NCI-H510A treated with DMSO at 0.1 percent for 48 hours (cell line): ENCODE results near the gene RNF25.

ENCODE experiments used
- DNase-seq: peaks from one replicate; lab custom pipeline; 2025; lab: John Stamatoyannopoulos, UW

RNF25 gene

DNA sequence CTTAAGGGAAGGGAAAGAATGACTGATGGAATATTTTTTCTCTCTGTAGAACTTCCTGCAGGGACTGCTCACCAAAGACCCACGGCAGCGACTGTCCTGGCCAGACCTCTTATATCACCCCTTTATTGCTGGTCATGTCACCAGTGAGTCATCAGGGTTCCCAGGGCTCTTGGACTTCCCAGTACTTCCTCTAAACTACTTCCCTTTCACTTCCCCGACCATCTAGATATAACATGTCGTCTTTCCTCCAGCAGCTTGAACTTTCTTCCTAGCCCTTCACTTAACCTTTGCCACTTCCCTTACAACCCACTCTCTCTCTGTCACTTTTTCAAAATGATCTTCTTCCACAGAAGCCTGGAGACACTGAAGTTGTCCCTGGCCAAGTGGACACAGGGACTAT is 7.3 kb upstream of the RNF25 start:
- DNase-seq, result no peak

DNA sequence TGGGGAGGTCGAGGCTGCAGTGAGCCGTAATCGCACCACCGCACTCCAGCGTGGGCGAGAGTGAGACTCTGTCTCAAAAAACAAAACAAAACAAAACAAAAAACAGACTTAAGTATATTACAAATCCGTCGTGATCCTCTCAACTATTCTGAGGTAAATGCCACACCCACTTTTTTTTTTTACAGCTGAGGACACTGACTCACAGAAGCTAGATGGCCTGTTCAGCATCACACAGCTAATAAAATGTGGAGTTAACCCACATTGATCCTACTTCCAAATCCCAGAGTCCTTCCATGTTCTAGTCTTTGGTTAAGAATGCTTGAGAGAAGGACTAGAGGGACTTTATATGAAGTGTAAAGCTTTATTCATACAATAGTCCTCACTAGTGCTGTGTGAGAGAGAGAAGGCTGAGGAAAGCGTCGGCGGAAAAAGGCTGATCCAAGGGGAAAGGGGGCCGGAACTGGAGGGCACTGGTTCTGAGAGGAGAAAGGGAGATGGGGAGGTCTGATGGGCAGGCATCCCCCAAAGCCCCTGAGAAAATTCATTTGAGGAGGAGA is 627 bp downstream of the RNF25 start:
- no peak for DNase-seq

DNA sequence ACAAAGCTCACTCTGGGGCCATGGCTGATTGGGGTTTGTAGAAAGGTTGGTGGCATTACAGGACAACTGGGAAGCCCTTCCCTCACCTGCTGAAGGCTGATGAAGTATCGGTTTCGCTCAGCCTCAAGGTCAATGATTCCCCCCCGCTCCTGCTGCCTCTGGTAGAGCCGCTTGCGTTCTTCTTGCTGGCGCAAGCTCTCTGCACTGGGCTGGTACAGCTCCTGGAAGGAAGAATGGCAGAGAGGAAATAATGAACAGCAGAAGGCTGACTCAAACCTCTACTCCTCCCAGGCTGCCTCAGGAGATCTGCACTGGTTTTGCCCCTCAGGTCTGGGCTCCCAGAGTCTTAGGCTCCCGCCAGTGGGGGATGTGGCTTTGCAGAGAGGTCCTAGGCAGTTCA is 7.1 kb downstream of the RNF25 start:
- DNase-seq, result no peak

DNA sequence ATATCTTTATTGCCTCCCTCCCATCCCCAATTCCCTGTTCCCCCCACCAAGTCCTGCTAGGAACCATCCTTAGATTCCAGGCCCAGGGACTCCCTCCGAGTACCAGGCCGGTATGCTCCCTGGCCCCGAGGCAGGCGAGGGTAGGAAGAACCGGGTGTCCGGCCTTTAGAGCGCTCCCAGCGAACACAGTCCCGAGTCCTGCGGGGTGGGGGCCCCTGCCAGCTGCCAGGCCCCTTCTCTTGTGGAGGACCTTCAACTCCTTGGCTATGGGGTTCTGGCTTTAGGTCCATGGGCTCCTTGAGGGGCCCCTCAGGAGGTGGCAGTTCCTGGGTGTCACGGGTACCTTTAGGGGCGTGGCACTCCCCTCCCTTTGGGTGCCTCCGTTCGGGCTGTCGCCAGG is 7.9 kb downstream of the RNF25 start:
- DNase-seq, result no peak

DNA sequence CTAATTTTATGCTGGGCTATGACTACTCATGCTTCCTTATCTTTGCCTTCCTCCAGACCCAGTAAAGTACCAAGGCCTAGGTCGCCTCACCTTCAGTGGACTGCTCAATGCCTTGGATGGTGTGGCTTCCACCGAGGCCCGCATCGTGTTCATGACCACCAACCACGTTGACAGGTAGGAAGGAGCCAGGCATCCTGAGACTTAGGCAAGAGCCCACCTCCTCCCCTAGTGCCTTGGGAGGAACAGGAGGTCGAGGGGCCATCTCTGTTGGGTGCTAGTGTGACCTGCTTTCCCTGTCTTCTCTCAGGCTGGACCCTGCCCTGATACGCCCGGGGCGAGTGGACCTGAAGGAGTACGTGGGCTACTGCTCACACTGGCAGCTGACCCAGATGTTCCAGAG is 9.0 kb downstream of the RNF25 start:
- DNase-seq, result no peak

DNA sequence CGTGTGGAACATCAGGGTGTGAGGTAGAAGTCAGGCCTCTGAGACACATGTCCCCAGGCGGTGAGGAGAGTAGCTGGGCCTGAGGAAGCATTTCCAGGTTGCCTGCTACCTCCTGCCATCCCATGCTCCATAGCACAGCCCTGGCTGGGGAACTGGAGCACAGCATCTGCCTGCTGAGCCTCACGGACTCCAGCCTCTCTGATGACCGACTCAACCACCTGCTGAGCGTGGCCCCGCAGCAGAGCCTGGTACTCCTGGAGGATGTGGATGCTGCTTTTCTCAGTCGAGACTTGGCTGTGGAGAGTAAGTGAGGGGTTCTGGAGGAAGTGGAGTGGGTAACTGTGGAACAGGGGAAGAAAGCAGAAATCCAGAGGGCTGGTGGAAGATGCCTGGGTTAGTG is 9.4 kb downstream of the RNF25 start:
- no peak for DNase-seq

DNA sequence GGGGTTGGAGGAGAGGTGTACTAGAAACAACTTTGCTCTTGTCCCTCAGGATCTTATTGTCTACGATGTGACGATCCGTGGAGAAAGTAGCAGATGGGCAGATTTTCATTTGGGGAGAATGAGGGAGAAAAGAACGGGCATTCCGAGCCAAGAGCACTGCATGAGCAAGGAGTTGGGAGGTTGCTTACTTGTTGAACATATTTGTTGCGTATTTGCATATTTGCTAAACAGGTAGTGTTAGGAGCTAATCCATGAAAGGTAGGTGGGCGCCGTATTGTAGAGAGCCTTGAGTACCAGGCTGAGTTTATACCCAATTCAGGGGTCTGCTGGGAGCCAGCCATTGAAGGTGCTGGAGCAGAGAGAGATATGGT is 11.8 kb downstream of the RNF25 start:
- DNase-seq, result no peak

DNA sequence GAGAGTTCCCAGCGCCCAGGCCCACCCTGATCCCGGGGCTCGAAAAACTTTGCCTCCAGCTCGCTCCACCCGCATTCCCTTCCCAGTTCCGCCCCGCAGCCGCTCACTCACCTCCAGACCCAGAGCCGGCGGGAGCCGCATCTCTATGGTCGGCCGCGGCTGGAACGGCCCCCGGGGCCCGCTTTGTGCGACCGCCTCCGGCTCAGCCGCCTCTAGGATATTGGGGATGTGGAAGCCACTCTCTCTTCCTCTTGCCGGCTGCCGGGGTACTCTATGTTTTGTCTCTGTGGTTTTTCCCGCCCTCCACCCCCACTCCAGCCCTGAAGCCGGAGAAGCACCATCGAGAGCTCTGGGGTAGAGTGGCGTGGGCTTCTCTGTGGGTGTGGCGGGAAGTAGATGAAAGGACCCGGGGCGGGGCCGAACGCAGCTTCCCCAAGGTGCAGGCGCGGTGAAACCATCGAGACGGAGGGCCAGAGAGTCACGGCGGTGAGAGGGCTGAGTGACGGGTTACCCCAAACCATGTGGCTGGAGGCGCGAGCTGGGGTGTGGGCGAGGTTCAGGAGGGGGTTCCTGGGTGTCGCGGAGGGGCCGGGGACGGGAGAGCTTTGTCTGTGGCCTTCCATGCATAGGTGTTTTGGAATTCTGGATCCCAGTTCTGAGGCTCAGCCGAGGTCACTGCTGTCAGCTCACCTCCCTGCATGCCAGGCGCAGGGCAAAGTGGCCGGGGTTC is 12.4 kb downstream of the RNF25 start, which contains the start of the genes BCS1L and ZNF142:
TSS of gene BCS1L (plus strand) at position 426 of the 730 bp plus-strand sequence. CDS start 1,305 bp downstream, outside the sequence.
TSS of gene ZNF142 (minus strand) at position 366 of the 730 bp plus-strand sequence. CDS start 3,194 bp downstream, outside the sequence.
- peak; percentile 87 for DNase-seq

DNA sequence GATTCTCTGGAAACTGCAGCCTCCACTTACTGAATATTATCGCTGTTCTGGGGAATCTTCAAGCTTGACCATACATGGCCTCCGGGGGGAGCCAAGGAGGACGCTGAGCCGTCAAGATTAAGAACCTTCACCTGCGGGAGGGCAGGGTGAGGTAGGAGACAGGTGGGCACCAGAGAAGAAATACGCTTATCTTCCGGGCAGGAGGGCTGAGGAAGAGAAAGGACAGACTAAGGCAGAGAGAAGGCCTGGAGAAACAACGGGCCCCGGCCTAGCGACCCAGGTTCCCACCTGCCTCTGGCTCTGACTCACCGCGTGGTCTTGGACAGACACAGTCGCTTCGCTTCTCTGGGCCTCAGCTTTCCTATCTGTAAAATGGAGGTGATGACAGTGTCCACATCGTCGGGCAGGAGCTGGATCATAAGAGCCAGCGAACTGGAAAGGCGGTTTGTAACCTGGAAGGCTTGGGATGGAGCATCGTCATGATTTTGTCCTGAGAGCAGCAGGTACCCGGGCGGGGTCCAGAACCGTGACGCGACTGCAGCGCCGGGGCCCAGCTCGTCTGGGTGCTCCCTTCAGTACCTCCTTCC is 13.0 kb downstream of the RNF25 start:
- DNase-seq, result peak; percentile 64

DNA sequence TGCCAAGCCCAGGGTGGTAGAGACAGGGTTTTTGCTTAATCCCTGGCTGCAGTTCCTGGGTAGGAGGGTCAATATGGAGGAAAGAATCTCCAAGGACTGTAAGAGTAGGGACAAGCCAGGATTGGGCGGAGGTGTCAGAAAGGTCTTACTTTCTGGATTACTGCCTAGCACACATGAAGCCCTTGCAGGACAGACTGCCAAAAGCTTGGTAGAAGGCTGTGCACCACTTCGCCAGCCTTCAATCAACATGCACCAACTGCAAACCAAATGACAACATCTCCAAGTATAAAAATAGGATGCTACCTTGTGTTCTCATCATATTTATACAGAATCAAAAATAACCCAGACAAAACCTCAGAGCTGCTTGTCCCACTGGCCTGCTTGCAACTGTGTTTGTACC is 16.1 kb downstream of the RNF25 start:
- DNase-seq, result no peak

DNA sequence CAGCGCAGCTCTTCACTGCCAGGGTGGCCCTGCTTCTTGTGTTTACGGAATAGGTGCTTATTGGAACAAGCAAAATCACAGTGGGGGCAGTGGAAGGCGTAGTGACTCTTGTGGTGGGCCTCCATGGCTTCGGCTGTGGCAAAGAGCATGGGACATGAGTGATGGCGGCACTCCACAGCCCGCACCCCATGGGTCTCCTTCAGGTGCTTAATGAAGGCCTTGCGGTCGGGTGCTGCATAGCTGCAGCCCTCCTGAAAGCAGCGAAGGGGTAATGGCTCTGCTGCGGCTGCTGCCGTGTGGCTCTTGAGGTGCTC is 23.1 kb downstream of the RNF25 start:
- no peak for DNase-seq

DNA sequence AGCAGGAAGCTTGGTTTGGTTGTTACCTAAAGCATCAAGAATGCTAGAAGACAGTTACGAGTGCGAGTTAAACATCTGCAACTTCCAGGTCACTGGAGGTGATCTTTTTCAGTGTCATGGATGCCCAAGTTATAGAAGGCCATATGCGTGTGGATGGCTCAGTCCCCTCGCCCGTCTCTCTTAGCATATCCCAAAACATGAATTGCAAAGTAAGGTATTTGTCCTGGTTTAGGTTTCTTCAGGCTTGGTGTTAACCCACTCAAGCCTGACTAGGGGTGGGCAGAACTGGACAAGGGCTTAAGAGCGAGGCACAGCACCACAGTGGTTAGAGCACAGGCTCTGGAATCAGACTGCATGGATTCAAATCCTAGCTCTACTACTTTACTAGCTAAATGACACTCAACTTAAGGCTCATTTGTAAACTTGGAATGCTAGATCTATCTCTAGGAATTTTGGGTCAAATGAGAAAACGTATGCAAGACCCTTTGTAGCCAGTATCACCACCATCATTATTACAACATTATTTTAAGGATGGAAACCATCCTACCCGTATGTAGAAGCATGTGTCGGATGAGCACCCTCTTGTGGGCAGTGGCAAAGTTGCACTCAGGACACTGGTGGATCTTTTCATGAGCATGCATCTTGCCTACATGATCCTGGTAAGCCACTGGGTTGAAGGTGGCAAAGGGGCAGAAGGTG is 23.6 kb downstream of the RNF25 start:
- peak; percentile 23 for DNase-seq

DNA sequence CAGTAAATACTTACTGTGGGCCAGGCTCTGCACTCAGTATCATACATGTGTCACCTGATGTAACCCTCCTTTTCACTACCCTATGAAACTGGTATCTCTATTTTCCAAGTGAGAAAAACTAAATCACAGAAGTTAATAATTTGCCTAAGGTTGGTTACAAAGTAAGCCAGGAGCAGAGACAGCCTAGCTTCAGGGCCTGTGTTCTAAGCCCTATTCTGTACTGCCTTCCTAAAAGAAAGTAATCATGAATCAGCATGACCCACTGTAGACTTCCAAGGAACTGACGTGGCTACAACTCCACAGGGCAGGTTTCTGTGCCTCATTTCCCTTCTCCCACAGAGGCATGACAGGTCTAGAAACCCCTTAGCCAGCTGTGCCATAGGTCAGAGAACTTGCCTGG is 26.7 kb downstream of the RNF25 start:
- no peak for DNase-seq

DNA sequence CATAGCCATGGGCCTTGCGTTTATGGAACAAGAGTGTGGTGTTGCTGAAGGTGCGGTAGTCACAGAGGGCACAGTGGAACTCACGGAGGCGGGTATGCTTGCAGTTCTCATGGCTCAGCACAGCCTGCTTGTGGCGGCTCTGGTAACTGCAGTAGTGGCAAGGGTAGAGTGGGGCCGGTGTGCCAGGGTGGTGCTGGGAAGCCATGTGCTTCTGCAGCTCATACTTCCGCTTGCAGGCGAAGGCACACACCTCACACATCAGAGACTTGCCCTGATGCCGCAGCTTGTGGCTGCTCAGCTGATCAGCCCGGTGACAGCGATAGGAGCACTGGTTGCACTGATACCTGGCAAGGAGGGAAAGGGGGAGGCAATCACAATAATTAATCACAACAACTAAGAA is 27.1 kb downstream of the RNF25 start:
- DNase-seq, result no peak

DNA sequence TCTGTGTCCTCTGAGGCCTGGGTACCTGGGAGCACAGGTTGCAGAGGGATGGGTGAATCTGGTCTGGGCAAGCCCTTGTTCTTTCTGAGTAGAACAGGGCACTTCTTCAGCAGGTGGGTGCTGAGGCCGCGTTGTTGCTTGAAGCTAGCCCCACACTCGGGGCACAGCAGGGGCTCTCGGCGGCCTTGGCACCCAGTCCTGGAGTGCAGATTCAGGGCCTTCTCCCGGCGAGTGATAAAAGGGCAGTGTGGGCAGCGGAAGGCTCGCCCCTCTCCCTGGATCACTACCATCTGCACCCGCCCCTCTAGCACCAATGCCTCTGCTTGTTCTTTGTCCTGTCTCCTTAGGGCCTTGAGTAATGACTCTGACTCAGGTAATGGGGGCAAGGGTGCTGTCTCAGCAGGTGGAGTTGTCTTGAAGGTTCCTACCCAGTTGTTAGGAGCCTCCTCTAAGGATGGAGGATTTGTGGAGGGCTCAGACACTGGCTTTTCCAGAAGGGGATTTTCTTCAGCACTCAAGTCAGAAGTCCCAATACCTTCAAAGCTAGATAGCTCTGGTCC is 28.0 kb downstream of the RNF25 start:
- DNase-seq, result no peak

DNA sequence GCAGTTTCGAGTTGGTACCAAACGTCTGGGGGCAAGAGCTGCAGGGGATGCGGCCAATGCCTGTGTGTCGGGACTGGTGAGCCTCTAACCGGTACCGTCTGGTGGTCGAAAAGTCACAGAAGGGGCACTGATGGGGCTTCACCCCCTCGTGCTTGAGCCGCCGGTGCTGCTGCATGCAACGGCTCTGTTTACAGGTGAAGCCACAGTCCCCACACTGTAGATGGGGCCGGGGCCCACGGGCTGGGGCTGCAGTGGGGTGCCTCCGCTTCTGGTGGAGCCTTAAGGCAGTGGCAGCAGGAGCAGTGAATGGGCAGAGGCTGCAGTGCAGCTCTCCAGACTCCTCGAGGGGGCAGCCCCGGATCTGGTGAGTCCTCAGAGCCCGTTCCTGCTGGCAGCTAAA is 29.0 kb downstream of the RNF25 start:
- DNase-seq, result no peak

DNA sequence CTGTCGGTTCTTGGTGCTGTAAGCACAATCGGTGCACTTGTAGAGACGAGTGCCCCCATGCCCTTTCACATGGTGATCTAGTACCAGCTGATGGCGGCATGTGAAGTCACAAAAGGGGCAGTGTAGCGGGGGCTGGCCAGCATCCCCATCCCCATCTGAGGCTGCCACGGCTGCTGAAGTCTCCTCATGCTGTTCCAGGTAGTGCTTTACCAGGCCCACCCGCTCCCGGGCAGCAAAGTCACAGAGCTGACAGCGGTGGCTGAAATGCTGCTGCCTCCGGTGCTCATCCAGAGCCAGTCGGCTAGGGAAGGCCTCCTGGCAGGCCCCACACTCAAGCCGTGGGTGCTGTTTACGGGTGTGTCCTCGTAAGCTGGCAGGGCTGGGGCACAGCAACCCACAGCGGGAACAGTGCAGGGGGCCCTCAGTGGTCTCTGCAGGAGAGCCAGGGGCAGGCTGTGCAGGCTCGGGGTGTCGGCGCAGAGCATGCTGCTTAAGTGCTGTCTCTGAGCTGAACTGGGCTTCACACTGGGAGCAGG is 29.6 kb downstream of the RNF25 start:
- no peak for DNase-seq

DNA sequence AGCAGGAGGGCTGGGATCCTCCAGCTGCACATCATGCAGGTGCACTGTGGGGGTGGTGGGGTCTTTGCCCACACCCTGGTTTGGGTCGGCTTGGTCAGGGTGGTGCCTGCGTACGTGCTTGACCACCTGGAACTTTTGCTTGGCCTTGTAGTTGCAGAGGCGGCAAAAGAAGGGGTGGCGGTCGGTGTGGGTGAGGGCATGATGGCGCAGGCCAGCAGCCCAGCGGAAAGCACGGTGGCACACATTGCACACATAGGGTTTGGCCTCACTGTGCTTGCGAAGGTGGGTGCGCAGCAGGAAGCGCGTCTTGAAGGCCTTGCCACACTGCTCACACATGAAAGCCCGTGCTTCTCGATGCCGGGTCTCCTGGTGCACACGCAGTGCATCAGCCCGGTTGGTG is 33.4 kb downstream of the RNF25 start:
- no peak for DNase-seq

DNA sequence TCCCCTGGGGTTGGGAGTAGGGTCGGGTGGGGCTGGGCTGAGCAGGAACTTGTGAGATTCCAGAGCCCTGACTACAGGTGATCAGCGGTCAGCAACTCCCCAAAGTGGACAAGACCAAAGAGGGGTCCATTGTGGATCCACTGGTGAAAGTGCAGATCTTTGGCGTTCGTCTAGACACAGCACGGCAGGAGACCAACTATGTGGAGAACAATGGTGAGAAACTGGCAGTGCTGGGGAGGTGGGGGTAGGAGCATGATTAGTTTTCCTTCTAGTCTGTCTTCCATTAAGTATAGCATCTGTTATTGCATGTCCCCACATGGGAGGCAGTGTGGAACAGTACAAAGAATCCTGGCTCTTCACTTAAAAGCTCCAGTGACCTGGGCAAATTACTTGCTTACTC is 36.1 kb downstream of the RNF25 start:
- no peak for DNase-seq

DNA sequence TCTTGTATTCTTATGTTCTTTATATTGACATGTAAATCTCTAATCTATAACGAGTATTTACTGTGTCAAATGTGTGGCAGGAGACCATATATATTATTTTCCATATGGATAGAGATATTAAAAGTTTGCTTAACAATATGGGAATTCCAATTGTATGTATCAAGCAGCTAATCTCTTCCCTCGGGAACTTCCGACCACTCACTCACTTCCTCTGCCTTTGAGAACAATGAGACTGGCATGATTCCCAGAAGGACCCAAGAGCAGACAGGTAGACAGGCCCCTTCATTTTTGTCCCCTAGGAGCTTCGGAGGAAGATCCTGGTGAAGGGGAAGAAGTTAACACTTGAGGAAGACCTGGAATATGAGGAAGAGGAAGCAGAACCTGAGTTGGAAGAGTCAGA is 40.0 kb downstream of the RNF25 start:
- no peak for DNase-seq

DNA sequence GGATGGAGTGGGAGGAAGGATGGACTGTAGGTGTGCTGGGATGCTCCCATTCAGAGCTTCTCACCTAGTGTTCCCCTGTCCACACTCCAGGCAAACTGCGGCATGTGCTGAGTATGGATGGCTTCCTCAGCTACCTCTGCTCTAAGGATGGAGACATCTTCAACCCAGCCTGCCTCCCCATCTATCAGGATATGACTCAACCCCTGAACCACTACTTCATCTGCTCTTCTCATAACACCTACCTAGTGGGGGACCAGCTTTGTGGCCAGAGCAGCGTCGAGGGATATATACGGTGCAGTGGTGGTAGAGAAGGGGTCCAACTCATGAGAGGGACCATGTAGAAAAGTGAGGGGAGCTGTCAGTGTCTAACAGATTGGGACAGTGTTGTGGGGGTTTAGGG is 43.9 kb downstream of the RNF25 start:
- no peak for DNase-seq

DNA sequence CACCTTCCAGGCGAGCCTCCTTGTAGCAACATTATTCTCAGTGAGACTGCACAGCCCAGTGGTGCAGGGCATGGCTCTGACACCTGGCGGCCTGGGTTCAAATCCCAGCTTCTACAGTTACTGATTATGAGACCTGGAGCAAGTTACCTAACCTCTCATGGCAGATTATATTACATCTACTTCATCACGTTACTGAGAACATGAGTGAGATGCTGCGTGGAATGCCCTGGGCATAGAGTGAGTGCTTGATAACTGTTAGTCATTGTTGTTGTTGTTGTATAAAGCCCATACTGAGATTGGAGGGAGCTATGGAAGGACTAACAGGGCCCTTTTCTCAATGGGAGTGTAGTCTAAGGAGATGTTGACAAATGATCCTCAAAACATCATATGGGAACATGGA is 45.4 kb downstream of the RNF25 start:
- no peak for DNase-seq

DNA sequence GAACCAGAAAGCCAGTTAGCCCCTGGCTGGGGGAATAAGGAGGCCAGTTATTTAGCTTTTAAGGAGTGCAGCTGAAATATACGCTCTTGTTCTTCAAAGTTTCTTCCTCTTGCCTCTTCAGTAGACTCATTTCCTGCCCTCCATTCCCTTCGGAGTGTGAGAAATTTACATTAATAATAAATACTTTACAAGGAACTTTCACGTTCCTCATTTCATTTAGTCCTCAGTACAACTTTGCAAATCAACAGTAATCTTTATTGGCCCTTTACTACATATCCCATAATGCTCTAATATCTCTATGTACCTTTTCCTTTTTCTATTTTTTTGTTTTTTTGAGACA is 48.5 kb downstream of the RNF25 start:
- DNase-seq, result no peak
